Neural cell (in vitro differentiated cells): ENCODE data around the gene CHRNB4.

Source experiments
- CTCF ChIP-seq: fragments of 450-650 bp; IDR thresholded peaks from 2 replicates; pipeline ENCODE4 v1.5.1; 2014; ENCODE audit warnings: antibody characterized with exemption, mild to moderate bottlenecking, moderate library complexity; ENCODE audit not compliant: poor library complexity, severe bottlenecking
- EP300 ChIP-seq: fragments of 450-650 bp; conservative IDR thresholded peaks from 2 replicates; pipeline ENCODE4 v1.6.1; 2014; ENCODE audit warnings: antibody characterized with exemption, mild to moderate bottlenecking, moderate library complexity; ENCODE audit not compliant: poor library complexity, severe bottlenecking
- EZH2 ChIP-seq: fragments of 200-600, 300-800 bp; shearing (Covaris generic), sonication (generic); IDR thresholded peaks from 2 replicates; pipeline ENCODE4 v1.6.1; 2014; ENCODE audit warnings: antibody characterized with exemption, low read length, borderline replicate concordance, mild to moderate bottlenecking; ENCODE audit not compliant: insufficient read depth, poor library complexity, severe bottlenecking
- MXI1 ChIP-seq: fragments of 450-650 bp; conservative IDR thresholded peaks from 2 replicates; pipeline ENCODE4 v1.6.1; 2014; ENCODE audit warnings: antibody characterized with exemption, mild to moderate bottlenecking; ENCODE audit not compliant: poor library complexity, severe bottlenecking
- REST ChIP-seq: IDR thresholded peaks from 2 replicates; pipeline ENCODE4 v1.6.1; 2012; ENCODE audit warnings: borderline replicate concordance

- TF ChIP-seq EZH2 = no peak
- TF ChIP-seq MXI1 = no peak
- TF ChIP-seq CTCF = no peak
- TF ChIP-seq EP300 = no peak
- TF ChIP-seq REST = no peak
These were observed 9.9 kb downstream of the CHRNB4 start for GRCh38 chr15:78630886-78631633.
